Fibroblast of skin of scalp (primary cell): ENCODE measurements around the gene BEGAIN.

ENCODE experiments used
- DNase-seq: peaks from one replicate; pipeline ENCODE4 v3.0.0-alpha.2; 2013

The BEGAIN gene

DNA sequence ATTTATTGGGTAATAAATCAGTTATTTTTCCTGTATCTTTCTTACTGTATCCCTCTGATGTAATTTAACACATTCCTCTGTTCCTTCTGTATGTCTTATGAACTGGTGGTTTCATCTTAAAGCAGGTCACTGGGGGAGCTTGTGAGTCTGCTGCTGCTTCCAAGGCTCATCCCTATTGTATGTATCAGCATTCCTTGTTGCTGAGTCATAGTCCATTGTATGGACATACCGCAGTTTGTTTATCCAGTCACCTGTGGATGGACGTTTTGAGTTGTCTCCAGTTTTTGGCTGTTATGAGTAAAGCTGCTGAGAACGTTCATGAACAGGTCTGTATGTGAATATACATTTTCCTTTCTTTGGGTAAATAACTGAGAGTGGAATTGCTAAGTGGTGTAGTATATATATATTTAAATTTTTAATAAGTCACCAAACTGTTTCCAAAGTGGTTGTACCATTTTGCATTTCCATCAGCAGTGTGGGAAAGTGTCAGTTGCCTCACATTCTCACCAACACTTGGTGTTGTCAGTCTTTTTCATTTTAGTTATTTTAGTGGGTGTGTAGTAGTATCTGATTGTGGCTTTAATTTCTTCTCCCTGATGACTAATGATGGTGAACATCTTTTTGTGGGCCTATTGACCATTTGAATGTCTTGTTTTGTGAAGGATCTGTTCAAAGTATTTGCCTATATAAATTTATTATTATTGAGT lies 82.7 kb downstream of the BEGAIN start:
- DNase-seq = peak; percentile 25

DNA sequence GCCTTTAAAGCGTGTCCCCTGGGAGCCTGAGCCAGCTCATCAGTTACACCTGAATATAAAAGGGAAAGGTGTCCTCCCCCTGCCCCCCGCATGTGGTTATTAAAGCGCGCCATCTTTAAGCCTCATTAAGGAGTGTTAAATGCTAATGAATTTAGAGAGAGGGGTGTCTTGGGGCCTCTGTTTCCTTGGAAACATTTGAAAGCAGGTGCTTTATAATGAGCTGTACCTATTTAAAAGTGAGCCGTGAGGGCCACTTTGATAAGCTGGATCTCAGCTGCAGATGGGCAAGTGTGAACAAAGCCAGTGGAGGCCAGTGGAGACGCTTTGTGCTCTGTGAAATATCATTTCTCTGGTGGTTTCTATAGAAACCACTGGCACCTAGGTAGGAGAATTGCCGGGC lies 84.0 kb downstream of the BEGAIN start:
- DNase-seq = no peak

DNA sequence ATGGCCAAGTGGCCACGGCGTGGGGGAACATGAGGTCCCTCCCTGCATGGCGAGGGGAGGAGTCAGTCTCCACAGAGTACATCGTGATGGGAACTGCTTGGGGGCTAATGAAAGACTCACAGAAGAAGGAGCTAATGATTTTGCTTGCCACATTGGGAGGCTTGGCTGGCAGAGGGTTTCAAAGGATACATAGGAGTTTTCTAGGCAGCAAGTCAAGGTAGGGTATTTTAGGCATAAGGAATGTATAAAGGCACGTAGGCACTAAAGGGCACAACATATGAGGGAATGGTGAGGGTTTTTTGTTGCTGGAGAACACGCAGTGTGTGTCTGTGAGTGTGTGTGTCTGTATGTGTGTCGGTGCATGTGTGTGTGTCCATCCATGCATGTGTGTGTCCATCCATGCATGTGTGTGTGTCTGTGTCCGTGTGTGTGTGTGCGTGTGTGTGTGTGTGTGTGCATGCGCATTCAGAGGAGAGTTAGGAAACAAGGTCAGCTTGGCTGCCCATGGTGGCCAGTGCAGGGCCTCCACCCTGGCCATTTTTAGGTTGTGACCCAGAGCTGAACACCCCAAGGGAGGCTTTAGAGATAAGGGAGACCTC lies 84.5 kb downstream of the BEGAIN start:
- DNase-seq = no peak

DNA sequence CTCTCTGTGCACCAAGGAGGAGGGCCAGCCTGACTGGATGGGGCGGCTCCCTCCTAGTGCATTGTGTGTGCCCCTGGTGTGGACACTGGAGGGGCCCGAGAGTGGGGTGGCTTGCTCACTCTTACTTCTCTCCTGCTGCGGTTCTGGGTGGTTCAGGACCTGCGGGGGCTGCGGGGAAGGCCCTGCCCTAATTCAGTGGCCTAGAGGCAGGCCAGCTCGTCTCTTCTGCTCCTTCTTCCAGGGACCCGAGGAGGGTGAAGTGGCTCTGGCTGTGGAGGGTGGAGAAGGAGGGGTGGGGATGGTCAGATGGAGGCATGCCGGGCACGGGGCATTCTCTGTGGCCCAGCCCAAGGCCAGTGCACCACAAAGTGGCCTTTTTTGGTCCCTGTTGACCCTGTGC lies 87.1 kb downstream of the BEGAIN start:
- DNase-seq = no peak

DNA sequence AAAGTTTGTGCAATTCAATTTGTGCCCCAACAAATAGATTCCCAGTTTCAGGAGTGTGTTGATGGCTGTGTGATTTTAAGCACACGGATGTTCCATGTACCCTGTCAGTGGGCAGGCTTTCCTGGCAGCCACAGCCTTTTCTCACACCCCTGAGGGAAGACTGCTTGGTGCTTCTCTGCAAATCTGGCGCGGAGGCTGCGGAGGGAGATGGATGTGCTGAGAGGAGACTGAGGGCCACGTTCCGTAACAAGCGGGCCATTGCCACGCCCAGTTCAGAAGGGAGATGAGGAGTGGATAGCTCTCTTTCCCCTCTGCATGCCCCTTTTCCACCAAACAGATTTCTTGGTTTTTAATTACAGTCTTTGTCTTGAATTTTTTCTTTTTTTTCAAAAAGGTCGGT lies 89.1 kb downstream of the BEGAIN start:
- no peak for DNase-seq

DNA sequence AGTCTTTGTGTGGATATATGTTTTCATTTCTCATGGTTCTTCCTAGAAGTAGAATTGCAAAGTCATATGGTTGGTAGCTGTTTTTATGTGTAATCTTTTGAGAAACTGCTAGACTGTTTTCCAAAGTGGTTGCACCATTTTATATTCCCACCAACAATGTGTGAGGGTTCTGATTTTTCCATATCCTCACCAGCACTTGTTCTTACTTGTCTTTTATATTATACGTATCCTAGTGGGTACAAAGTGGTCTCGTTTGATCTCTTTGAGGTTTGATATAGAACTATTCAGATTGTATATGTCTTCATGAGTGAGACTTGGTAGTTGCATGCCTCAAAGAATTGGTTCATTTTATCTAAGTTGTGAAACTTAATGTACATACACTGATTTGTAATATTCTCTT lies 91.3 kb downstream of the BEGAIN start:
- DNase-seq = no peak

DNA sequence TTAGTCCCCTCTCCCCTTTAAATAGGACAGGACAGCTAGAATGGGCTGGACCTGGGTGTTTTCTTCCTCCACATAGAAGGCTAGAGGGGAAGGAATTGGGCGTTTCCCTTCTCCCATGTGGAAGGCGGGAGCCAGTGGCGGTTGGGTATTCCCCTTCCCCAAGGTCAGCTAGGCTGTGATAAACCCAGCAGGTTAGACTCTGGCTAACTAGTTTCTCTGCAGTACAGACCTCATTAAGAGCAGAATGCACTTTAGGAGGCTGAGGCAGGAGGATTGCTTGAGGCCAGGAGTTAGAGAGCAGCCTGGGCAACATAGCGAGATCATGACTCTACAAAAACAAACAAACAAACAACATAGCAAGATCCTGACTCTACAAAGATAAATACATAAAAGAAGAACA lies 92.6 kb downstream of the BEGAIN start:
- DNase-seq = no peak

DNA sequence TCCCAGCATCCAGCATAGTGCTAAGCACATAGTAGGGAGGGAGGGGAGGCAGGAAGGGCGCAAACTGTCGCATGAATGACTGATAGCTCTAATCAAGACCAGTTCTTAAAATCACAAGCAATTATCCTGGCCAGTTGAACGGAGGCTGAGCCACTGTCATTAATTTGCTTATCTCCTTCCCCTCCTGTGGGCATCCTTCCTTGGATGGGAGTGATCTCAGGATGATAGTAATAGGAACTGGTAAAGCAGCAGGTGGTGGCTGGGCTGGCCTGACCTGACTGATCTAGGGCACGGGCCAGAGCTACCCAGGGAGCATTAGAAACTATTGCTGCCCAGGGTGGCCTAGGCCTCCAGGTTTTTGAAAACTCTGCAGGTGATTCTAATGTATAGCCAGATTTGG lies 97.0 kb downstream of the BEGAIN start:
- DNase-seq = no peak

DNA sequence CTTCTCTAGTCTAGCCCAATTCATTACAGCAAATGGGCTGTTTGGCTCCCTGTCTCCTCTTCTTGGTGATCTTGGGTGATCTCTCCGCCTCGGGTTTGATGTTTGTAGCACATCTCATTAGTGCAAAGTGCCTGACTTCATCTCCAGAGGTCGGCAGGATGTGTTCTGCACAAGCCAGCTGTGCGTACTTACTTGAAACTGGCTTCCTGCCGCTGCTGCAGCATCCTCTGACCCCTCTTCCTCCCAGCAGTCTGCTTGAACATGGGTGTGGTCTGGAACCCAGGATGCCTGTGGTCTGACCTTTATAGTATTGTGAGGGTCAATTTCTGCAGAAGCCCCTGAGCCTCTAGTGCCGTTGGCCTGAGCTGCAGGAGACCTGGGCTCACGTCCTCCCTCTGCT lies 99.2 kb downstream of the BEGAIN start:
- no peak for DNase-seq

DNA sequence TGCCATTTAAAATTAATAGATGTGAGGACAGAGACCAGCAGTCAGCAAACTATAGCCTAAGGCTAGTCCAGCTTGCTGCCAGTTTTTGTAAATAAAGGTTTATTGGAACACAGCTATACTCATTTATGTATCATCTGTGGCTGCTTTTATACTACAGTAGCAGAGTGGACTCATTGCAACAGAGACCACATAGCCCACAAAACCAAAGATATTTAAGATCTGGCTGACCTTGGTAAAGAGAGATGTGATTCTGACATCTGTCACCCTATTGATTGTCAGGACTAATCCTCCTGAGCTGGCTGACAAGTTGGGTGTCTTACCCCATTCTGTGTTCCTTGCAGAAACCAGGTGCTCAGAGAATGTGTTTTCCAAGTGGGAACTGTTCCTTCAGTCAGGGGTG lies 99.9 kb downstream of the BEGAIN start:
- DNase-seq = no peak
